ENCODE results near the gene TICAM2. TPM values are rescaled to one million over a fixed set of nuclear protein-coding genes. Genes with fewer than 3 reads are reported as not detected.

The TICAM2 gene
- total and polyA plus RNA-seq, 2 experiments from 2014 or later: 2.1 to 2.5 TPM

GRCh38 chr5:115573133-115573532 is 29.1 kb downstream of the TICAM2 start:
- no peak for DNase-seq (ENCODE audit: low spot score)
- Histone ChIP-seq H3K9me2 (replicated peaks; ENCODE audit: insufficient read depth) (no peaks in the 10 kb centered on the region), H3K4me3 (no peak overlapping the region), H3K27ac (no peak overlapping the region), H3K36me3 (replicated peaks; ENCODE audit: insufficient read depth, low read depth) (no peaks in the 10 kb centered on the region), H3K9me3 (ENCODE audit: low read depth) (no peaks in the 10 kb centered on the region), H3K4me1 (ENCODE audit: insufficient read depth) (no peaks in the 10 kb centered on the region), H4K20me1 (ENCODE audit: insufficient read depth, poor library complexity, severe bottlenecking) (no peaks in the 10 kb centered on the region), H3K27me3 (no peaks in the 10 kb centered on the region), H3K4me2 (no peak overlapping the region), H3K79me2 (no peaks in the 10 kb centered on the region), H2AFZ (no peak overlapping the region)
- TF ChIP-seq EZH2phosphoT487 (IDR thresholded peaks at IDR 0.05; ENCODE audit: low read depth, severe bottlenecking, unreplicated experiment): no peak
- no peak for TF ChIP-seq EZH2 (IDR thresholded peaks at IDR 0.05; ENCODE audit: borderline replicate concordance)
- TF ChIP-seq, protein P1, sequence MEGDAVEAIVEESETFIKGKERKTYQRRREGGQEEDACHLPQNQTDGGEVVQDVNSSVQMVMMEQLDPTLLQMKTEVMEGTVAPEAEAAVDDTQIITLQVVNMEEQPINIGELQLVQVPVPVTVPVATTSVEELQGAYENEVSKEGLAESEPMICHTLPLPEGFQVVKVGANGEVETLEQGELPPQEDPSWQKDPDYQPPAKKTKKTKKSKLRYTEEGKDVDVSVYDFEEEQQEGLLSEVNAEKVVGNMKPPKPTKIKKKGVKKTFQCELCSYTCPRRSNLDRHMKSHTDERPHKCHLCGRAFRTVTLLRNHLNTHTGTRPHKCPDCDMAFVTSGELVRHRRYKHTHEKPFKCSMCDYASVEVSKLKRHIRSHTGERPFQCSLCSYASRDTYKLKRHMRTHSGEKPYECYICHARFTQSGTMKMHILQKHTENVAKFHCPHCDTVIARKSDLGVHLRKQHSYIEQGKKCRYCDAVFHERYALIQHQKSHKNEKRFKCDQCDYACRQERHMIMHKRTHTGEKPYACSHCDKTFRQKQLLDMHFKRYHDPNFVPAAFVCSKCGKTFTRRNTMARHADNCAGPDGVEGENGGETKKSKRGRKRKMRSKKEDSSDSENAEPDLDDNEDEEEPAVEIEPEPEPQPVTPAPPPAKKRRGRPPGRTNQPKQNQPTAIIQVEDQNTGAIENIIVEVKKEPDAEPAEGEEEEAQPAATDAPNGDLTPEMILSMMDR (IDR thresholded peaks at IDR 0.05; ENCODE audit: poor library complexity): no peak
- WGBS (ENCODE audit: low lambda C conversion rate, missing lambda C conversion rate): 76% methylated on average over 2 of the region's 2 CpGs

DNA sequence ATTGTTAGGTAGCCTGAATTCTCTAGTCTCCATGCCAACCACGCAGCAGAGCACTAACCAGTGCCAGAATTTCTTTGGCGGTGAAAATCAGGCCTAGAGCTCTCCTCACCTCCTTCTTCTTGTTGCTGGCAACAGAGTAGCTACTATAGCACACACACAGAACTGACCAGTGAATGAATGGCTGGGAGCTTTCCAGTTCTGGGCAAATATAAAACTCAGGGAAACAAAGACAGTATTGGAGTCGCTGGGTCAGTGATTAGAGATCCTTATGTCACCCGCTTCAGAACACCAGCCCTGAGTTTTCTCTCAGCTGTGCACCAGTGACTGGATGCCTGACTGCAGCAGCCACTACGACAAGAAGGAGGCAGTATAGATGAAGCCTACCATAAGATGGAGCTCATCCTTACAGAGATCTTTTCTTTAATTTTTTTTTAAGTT is 30.8 kb downstream of the TICAM2 start:
- 84% methylated on average over 5 of the region's 5 CpGs for WGBS (ENCODE audit: low lambda C conversion rate, missing lambda C conversion rate)
- Histone ChIP-seq H2AFZ (no peak overlapping the region), H3K4me2 (no peak overlapping the region), H3K9me2 (replicated peaks; ENCODE audit: insufficient read depth) (no peaks in the 10 kb centered on the region), H3K9me3 (ENCODE audit: low read depth) (no peaks in the 10 kb centered on the region), H3K4me3 (no peak overlapping the region), H3K36me3 (replicated peaks; ENCODE audit: insufficient read depth, low read depth) (no peaks in the 10 kb centered on the region), H4K20me1 (ENCODE audit: insufficient read depth, poor library complexity, severe bottlenecking) (no peaks in the 10 kb centered on the region), H3K27me3 (no peaks in the 10 kb centered on the region), H3K79me2 (no peaks in the 10 kb centered on the region), H3K4me1 (ENCODE audit: insufficient read depth) (no peaks in the 10 kb centered on the region), H3K27ac (no peak overlapping the region)
- no peak for DNase-seq (ENCODE audit: low spot score)
- TF ChIP-seq EZH2 (IDR thresholded peaks at IDR 0.05; ENCODE audit: borderline replicate concordance) (no peak), EZH2phosphoT487 (IDR thresholded peaks at IDR 0.05; ENCODE audit: low read depth, severe bottlenecking, unreplicated experiment) (no peak)
- TF ChIP-seq, protein P1 (IDR thresholded peaks at IDR 0.05; ENCODE audit: poor library complexity): no peak

DNA sequence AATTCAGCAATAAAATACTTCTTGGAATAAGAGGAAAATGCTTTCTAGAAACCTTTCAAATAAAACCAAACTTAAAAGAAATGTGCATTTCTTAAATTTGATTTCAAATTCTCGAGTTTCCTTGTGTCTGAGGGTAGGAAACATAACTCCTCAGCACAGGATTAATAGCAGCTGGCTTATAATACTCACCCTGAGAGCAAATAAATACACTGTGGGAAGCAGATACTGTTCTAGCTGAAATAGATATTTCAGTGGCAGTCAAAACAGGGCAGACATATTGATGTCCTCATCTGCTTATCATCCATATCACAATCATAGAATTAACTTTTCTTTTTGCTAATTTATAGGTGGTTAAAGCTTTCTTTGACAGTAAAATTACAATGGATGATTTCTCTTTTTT is 33.6 kb downstream of the TICAM2 start:
- H4K20me1 ChIP-seq (ENCODE audit: insufficient read depth, poor library complexity, severe bottlenecking): no peaks in the 10 kb centered on the region
- no peaks in the 10 kb centered on the region for H3K9me2 ChIP-seq (replicated peaks; ENCODE audit: insufficient read depth)
- H2AFZ ChIP-seq: no peak overlapping the region
- H3K27me3 ChIP-seq: no peaks in the 10 kb centered on the region
- H3K79me2 ChIP-seq: no peaks in the 10 kb centered on the region
- H3K4me2 ChIP-seq: no peak overlapping the region
- H3K4me1 ChIP-seq (ENCODE audit: insufficient read depth): no peaks in the 10 kb centered on the region
- no peak for TF ChIP-seq EZH2 (IDR thresholded peaks at IDR 0.05; ENCODE audit: borderline replicate concordance)
- TF ChIP-seq EZH2phosphoT487 (IDR thresholded peaks at IDR 0.05; ENCODE audit: low read depth, severe bottlenecking, unreplicated experiment): no peak
- TF ChIP-seq, protein P1 (IDR thresholded peaks at IDR 0.05; ENCODE audit: poor library complexity): no peak
- no peak overlapping the region for H3K27ac ChIP-seq
- H3K36me3 ChIP-seq (replicated peaks; ENCODE audit: insufficient read depth, low read depth): no peaks in the 10 kb centered on the region
- no peak overlapping the region for H3K4me3 ChIP-seq
- DNase-seq (ENCODE audit: low spot score): no peak
- H3K9me3 ChIP-seq (ENCODE audit: low read depth): no peaks in the 10 kb centered on the region
- WGBS (ENCODE audit: low lambda C conversion rate, missing lambda C conversion rate): 59% methylated on average over 1 of the region's 1 CpG

DNA sequence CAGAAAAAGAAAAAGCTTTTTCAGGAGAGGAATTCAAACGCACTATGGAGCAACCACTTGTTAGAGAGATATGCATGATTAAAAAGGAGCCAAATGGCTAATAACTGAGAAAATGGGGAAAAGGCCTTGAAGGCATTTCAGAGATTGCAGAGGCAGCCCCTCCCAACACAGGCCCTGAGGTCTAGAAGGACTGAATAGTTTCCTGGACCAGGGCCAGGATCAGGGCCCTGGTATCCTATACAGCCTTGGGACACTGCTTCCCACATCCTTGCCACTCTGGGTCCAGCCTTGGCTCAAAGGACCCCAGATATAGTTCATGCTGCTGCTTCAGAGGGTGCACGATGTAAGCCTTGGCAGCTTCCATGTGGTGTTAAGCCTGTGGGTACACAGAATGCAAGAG is 37.0 kb downstream of the TICAM2 start:
- TF ChIP-seq, protein P1 (IDR thresholded peaks at IDR 0.05; ENCODE audit: poor library complexity): no peak
- TF ChIP-seq EZH2 (IDR thresholded peaks at IDR 0.05; ENCODE audit: borderline replicate concordance) (no peak), EZH2phosphoT487 (IDR thresholded peaks at IDR 0.05; ENCODE audit: low read depth, severe bottlenecking, unreplicated experiment) (no peak)
- H2AFZ ChIP-seq: no peak overlapping the region
- H3K4me3 ChIP-seq: no peak overlapping the region
- WGBS (ENCODE audit: low lambda C conversion rate, missing lambda C conversion rate): 87% methylated on average over 2 of the region's 2 CpGs
- H3K9me3 ChIP-seq (ENCODE audit: low read depth): no peaks in the 10 kb centered on the region
- no peaks in the 10 kb centered on the region for H3K9me2 ChIP-seq (replicated peaks; ENCODE audit: insufficient read depth)
- no peaks in the 10 kb centered on the region for H3K27me3 ChIP-seq
- no peak overlapping the region for H3K27ac ChIP-seq
- no peak overlapping the region for H3K4me2 ChIP-seq
- DNase-seq (ENCODE audit: low spot score): no peak
- no peaks in the 10 kb centered on the region for H4K20me1 ChIP-seq (ENCODE audit: insufficient read depth, poor library complexity, severe bottlenecking)
- H3K4me1 ChIP-seq (ENCODE audit: insufficient read depth): no peaks in the 10 kb centered on the region
- no peaks in the 10 kb centered on the region for H3K36me3 ChIP-seq (replicated peaks; ENCODE audit: insufficient read depth, low read depth)
- no peaks in the 10 kb centered on the region for H3K79me2 ChIP-seq

Measured in hepatocyte (in vitro differentiated cells).